ENCODE results near the gene MPEG1. TPM values are rescaled to one million over a fixed set of nuclear protein-coding genes. Genes with fewer than 3 reads are reported as not detected.

The MPEG1 gene
- total and polyA plus RNA-seq, 12 donors = 2.9 to 45.9 (median 5.9) TPM

DNA sequence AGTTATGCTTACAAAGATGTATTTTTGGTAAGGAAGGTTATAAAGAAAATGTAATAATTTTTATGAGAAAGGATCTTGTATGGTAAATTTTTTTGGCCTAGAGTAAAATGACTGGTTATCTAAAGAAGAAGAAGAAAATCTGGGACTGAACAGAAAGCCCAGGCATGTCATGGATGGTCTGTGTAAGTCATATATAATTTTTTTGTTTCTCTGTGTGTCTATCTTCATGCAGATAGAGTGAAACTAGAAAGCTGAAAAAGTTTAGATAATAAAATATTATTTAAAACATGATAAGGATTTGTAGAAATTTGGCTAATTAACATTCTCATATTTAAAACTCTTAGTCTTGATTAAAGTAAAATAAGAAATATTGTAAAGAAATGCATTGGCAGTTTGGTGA lies 27.6 kb upstream of the MPEG1 start:
- intact Hi-C loops (cut with DNase I) = no loop called here
- no peaks in the 10 kb centered on the region for H3K27me3 ChIP-seq
- H3K36me3 ChIP-seq = no peaks in the 10 kb centered on the region
- H3K9me3 ChIP-seq = peaks cover 0 to 45% (median 3%) of the 10 kb centered on the region in 11 donors
- no peaks in the 10 kb centered on the region for H3K4me1 ChIP-seq
- TF ChIP-seq, protein P1, sequence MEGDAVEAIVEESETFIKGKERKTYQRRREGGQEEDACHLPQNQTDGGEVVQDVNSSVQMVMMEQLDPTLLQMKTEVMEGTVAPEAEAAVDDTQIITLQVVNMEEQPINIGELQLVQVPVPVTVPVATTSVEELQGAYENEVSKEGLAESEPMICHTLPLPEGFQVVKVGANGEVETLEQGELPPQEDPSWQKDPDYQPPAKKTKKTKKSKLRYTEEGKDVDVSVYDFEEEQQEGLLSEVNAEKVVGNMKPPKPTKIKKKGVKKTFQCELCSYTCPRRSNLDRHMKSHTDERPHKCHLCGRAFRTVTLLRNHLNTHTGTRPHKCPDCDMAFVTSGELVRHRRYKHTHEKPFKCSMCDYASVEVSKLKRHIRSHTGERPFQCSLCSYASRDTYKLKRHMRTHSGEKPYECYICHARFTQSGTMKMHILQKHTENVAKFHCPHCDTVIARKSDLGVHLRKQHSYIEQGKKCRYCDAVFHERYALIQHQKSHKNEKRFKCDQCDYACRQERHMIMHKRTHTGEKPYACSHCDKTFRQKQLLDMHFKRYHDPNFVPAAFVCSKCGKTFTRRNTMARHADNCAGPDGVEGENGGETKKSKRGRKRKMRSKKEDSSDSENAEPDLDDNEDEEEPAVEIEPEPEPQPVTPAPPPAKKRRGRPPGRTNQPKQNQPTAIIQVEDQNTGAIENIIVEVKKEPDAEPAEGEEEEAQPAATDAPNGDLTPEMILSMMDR (IDR thresholded peaks at IDR 0.05) = no peak
- no peak for ATAC-seq
- no peak overlapping the region for H3K27ac ChIP-seq
- no peak for DNase-seq
- no peak overlapping the region for H3K4me3 ChIP-seq

DNA sequence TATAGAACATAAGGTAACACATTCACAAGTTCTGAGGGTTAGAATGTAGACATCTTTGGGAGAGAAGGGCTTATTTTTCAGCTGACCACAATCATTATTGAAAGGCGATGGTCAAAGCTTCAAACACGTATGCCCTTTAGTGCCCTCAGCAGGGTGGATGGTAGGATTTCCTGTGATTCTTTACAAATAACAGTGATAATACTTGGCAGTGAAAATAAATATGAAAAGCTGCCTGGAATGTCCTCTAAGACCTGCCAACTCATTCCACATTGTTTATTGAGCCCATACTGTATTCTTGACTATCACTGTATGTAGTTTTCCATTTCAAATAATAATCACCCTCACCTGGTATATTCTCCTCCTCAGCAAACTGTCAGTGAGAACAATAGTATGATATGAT lies 13.7 kb upstream of the MPEG1 start:
- no peaks in the 10 kb centered on the region for H3K36me3 ChIP-seq
- 56 to 70% methylated on average over 2 of the region's 2 CpGs for WGBS, 2 donors
- ATAC-seq (peak in 1 of 8 donors; percentile 5), DNase-seq (no peak)
- no peaks in the 10 kb centered on the region for H3K27me3 ChIP-seq
- no peak overlapping the region for H3K4me3 ChIP-seq
- peaks cover 0 to 5% (median 0%) of the 10 kb centered on the region in 11 donors for H3K9me3 ChIP-seq
- intact Hi-C loops (cut with DNase I) = no loop called here
- TF ChIP-seq, protein P1 (IDR thresholded peaks at IDR 0.05) = no peak
- peak overlapping the region in 3 of 10 donors; percentile 3 to 85 (median 14) for H3K27ac ChIP-seq
- peaks cover 0 to 50% (median 22%) of the 10 kb centered on the region in 9 donors for H3K4me1 ChIP-seq

DNA sequence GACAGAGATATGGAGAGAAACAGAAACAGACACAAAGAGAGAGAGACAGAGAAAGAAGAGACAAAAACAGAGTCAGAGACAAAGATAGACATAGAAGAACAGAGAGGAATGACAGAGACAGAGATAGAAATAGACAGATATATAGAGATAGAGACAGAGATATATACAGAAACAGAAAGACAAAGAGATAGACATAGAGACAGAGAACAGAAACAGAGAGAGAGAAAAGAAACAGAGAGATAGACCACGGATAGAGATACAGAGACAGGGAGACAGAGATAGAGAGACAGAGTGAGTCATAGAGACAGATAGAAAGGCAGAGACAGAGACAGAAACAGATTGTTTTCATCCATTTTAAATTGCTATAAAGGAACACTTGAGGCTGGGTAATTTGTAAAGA lies 12.3 kb upstream of the MPEG1 start:
- Histone ChIP-seq H3K4me1 (peaks cover 0 to 62% (median 22%) of the 10 kb centered on the region in 9 donors), H3K27ac (peak overlapping the region in 7 of 10 donors; percentile 21 to 85 (median 66)), H3K36me3 (no peaks in the 10 kb centered on the region), H3K9me3 (no peaks in the 10 kb centered on the region), H3K4me3 (no peak overlapping the region), H3K27me3 (no peaks in the 10 kb centered on the region)
- intact Hi-C loops (cut with DNase I) = no loop called here
- DNase-seq (no peak), ATAC-seq (no peak)
- WGBS, 2 donors = 76 to 79% methylated on average over 1 of the region's 1 CpG
- TF ChIP-seq, protein P1 (IDR thresholded peaks at IDR 0.05) = no peak

DNA sequence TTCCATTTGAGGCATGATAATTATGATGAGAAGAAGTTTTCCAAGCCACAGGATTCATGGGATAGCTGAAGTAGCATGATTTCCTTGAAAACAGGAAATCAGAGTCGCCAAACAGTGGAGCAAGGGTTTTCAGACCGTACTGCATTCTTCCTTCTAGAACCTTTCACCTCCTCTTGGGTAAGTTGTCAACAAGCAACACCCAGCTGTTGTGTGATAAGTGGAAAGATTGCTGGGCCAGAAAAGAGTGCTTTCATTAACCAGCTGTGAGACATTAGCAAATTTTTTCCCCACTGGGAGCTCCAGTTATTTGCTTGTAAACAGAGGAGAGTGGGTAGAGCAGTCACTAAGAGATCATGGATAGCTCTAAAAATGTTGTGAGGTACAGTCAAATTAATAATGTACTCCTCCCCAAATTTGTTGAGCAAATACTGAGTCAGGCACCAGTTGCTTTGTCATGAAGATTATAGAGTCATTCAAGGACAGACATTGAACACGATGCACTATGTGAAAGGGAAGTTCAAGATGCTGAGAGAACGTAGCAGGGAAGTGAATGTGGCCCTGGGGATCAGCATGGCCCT lies 11.7 kb upstream of the MPEG1 start:
- WGBS, 2 donors = 26 to 40% methylated on average over 4 of the region's 4 CpGs
- intact Hi-C loops (cut with DNase I) = loop anchor here in 1 of 10 donors (5.0 kb wide), 1 partner anchor 58 kb away; no protein-coding TSS in a partner anchor

More for the DNA sequence above, 11.7 kb upstream of the MPEG1 start:
- peak in 1 of 2 donors; percentile 39 for DNase-seq
- no peak overlapping the region for H3K4me3 ChIP-seq
- no peaks in the 10 kb centered on the region for H3K27me3 ChIP-seq
- H3K4me1 ChIP-seq = peaks cover 0 to 63% (median 22%) of the 10 kb centered on the region in 9 donors
- peak overlapping the region in 9 of 10 donors; percentile 13 to 85 (median 61) for H3K27ac ChIP-seq
- no peaks in the 10 kb centered on the region for H3K36me3 ChIP-seq
- TF ChIP-seq, protein P1 (IDR thresholded peaks at IDR 0.05) = no peak
- peak; percentile 57 to 86 (median 74) for ATAC-seq
- H3K9me3 ChIP-seq = no peaks in the 10 kb centered on the region

All from heart right ventricle (tissue), 16 donors.